HCT116 (cell line): ENCODE measurements around the gene ZDHHC3.

Experiments
- EZH2phosphoT487 ChIP-seq: fragments of 200-600 bp; IDR thresholded peaks from 2 replicates; pipeline ENCODE4 v1.6.1; 2018; ENCODE audit warnings: antibody characterized with exemption, borderline replicate concordance
- JUND ChIP-seq: IDR thresholded peaks from 2 replicates; pipeline ENCODE4 v1.6.1; 2012
- POLR2A ChIP-seq: IDR thresholded peaks from 2 replicates; pipeline ENCODE4 v1.7.0; 2011; ENCODE audit warnings: borderline replicate concordance; ENCODE audit not compliant: insufficient read depth, insufficient read length; ENCODE audit errors: extremely low read depth
- SRF ChIP-seq: IDR thresholded peaks from 2 replicates; pipeline ENCODE4 v1.6.1; 2012; ENCODE audit warnings: low read depth
- TF ChIP-seq, protein P1 (sequence below), 3 experiments: fragments of 200-600 bp in 1 of 3; sonication (generic) in 1 of 3; IDR thresholded peaks in 2 of 3; conservative IDR thresholded peaks in 1 of 3; 2 replicates each; pipeline ENCODE4 v1.5.1; 2012 to 2017; ENCODE audit warnings: low read depth in 2 of 3, low read length in 2 of 3, antibody characterized with exemption in 1 of 3, borderline replicate concordance in 1 of 3, control low read depth in 1 of 3, mild to moderate bottlenecking in 1 of 3, mixed read lengths in 1 of 3, mixed run types in 1 of 3, moderate library complexity in 1 of 3; ENCODE audit not compliant: insufficient read depth in 1 of 3
- TF ChIP-seq, protein P2 (sequence below): IDR thresholded peaks from 2 replicates; pipeline ENCODE4 v1.6.1; 2012; ENCODE audit warnings: low read depth

DNA sequence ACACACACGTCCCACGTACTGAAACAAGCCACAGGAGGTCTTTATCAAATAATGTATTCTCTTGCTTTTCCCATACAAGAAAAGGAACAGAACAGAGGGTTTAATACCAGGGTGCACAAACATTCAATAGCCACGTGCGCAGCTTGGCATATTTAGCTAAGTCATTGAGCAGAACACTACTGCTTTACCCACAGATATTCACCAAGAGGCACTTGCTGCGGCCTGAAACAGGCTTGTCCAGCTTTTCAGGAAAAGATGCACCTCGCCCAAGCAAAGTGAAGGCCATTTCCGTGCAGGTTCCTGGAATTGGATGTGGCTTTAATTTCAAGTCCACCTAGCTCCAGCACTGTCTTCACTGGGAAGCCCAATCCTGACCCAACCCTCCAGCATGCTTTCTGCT is 17.6 kb downstream of the ZDHHC3 start:
- TF ChIP-seq EZH2phosphoT487 (no peak), POLR2A (no peak), SRF (no peak), JUND (no peak)
- TF ChIP-seq, protein P1, sequence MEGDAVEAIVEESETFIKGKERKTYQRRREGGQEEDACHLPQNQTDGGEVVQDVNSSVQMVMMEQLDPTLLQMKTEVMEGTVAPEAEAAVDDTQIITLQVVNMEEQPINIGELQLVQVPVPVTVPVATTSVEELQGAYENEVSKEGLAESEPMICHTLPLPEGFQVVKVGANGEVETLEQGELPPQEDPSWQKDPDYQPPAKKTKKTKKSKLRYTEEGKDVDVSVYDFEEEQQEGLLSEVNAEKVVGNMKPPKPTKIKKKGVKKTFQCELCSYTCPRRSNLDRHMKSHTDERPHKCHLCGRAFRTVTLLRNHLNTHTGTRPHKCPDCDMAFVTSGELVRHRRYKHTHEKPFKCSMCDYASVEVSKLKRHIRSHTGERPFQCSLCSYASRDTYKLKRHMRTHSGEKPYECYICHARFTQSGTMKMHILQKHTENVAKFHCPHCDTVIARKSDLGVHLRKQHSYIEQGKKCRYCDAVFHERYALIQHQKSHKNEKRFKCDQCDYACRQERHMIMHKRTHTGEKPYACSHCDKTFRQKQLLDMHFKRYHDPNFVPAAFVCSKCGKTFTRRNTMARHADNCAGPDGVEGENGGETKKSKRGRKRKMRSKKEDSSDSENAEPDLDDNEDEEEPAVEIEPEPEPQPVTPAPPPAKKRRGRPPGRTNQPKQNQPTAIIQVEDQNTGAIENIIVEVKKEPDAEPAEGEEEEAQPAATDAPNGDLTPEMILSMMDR (IDR thresholded peaks at IDR 0.05 in 2 of 3, conservative IDR thresholded peaks at IDR 0.05 in 1 of 3; ENCODE audit: borderline replicate concordance in 1 of 3, insufficient read depth in 1 of 3, low read depth in 2 of 3, low read length in 2 of 3): no peak
- TF ChIP-seq, protein P2, sequence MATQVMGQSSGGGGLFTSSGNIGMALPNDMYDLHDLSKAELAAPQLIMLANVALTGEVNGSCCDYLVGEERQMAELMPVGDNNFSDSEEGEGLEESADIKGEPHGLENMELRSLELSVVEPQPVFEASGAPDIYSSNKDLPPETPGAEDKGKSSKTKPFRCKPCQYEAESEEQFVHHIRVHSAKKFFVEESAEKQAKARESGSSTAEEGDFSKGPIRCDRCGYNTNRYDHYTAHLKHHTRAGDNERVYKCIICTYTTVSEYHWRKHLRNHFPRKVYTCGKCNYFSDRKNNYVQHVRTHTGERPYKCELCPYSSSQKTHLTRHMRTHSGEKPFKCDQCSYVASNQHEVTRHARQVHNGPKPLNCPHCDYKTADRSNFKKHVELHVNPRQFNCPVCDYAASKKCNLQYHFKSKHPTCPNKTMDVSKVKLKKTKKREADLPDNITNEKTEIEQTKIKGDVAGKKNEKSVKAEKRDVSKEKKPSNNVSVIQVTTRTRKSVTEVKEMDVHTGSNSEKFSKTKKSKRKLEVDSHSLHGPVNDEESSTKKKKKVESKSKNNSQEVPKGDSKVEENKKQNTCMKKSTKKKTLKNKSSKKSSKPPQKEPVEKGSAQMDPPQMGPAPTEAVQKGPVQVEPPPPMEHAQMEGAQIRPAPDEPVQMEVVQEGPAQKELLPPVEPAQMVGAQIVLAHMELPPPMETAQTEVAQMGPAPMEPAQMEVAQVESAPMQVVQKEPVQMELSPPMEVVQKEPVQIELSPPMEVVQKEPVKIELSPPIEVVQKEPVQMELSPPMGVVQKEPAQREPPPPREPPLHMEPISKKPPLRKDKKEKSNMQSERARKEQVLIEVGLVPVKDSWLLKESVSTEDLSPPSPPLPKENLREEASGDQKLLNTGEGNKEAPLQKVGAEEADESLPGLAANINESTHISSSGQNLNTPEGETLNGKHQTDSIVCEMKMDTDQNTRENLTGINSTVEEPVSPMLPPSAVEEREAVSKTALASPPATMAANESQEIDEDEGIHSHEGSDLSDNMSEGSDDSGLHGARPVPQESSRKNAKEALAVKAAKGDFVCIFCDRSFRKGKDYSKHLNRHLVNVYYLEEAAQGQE: no peak
